ENCODE data around the gene PELI2. TPM values are rescaled to one million over a fixed set of nuclear protein-coding genes. Genes with fewer than 3 reads are reported as not detected.
A peak's percentile ranks its signal among the peaks of the same experiment; 100 is the strongest.

PELI2 gene
- total RNA-seq, 1 donor from 2014 or later, result 27.2 TPM

DNA sequence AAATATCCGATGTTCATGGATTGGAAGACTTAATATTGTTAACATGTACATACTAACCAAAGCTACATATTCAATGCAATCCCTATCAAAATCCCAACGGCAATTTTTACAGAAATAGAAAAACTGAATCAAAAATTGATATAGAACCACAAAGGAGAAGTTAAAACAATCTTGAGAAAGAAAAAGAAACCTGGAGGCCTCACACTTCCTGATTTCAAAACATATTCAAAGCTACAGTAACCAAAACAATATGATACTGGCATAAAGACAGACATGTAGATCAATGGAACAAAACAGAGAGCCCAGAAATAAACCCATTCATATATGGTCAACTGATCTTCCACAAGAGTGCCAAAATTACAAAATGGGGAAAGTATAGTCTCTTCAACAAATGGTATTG, 5.4 kb upstream of the PELI2 start:
- no peaks in the 10 kb centered on the region for H3K9me3 ChIP-seq (ENCODE audit: low read depth)
- no peaks in the 10 kb centered on the region for H3K36me3 ChIP-seq
- no peak overlapping the region for H2AFZ ChIP-seq (replicated peaks)
- H3K27ac ChIP-seq, result no peak overlapping the region
- peaks cover 2% of the 10 kb centered on the region for H3K27me3 Mint-ChIP-seq (ENCODE audit: insufficient read depth, low read depth)
- no peak overlapping the region for H3K9ac ChIP-seq
- no peaks in the 10 kb centered on the region for H3K27me3 ChIP-seq
- TF ChIP-seq EZH2phosphoT487 (IDR thresholded peaks at IDR 0.05) (no peak), EZH2 (IDR thresholded peaks at IDR 0.05) (no peak)
- TF ChIP-seq, protein P1, sequence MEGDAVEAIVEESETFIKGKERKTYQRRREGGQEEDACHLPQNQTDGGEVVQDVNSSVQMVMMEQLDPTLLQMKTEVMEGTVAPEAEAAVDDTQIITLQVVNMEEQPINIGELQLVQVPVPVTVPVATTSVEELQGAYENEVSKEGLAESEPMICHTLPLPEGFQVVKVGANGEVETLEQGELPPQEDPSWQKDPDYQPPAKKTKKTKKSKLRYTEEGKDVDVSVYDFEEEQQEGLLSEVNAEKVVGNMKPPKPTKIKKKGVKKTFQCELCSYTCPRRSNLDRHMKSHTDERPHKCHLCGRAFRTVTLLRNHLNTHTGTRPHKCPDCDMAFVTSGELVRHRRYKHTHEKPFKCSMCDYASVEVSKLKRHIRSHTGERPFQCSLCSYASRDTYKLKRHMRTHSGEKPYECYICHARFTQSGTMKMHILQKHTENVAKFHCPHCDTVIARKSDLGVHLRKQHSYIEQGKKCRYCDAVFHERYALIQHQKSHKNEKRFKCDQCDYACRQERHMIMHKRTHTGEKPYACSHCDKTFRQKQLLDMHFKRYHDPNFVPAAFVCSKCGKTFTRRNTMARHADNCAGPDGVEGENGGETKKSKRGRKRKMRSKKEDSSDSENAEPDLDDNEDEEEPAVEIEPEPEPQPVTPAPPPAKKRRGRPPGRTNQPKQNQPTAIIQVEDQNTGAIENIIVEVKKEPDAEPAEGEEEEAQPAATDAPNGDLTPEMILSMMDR (IDR thresholded peaks at IDR 0.05), result no peak
- H3K4me1 ChIP-seq, result peaks cover 9% of the 10 kb centered on the region
- H3K79me2 ChIP-seq (ENCODE audit: low read depth), result no peaks in the 10 kb centered on the region
- H4K20me1 ChIP-seq (ENCODE audit: low read depth), result no peaks in the 10 kb centered on the region
- peaks cover 4% of the 10 kb centered on the region for H3K36me3 Mint-ChIP-seq
- H3K27ac Mint-ChIP-seq, result no peak overlapping the region
- no peak overlapping the region for H3K4me3 ChIP-seq
- DNase-seq (ENCODE audit: low spot score), result no peak
- peaks cover 9% of the 10 kb centered on the region for H3K9me3 Mint-ChIP-seq
- no peak overlapping the region for H3K4me2 ChIP-seq
- H3F3A ChIP-seq (ENCODE audit: low read depth), result peaks cover 19% of the 10 kb centered on the region
- no peak overlapping the region for H3K4me3 Mint-ChIP-seq
- H3K4me1 Mint-ChIP-seq, result peaks cover 9% of the 10 kb centered on the region

DNA sequence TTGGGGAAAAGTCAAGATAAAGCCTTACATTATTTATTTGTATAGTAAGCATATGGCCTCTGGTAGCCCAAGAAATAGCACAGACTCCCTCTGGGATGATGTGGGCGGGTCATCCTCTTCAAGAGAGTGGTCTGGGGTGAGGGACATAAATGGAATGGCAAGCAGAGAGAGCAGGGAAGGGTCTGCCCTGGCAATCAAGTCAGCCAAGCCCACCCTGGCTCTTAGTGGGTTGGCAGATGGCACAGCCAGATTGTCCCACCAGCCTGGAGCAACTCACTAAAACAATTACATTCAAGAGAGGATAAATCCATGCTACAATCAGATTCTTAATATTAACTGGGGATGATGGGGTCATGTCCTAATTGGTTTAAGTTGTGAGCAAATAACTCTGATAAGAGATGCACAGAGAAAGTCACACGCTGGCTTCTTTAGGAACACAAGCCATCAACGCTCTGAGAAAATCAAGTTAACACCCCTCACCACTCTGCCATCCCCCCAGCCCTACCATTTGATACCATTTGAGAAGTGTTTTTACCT, 2.8 kb upstream of the PELI2 start:
- H2AFZ ChIP-seq (replicated peaks), result no peak overlapping the region

DNA sequence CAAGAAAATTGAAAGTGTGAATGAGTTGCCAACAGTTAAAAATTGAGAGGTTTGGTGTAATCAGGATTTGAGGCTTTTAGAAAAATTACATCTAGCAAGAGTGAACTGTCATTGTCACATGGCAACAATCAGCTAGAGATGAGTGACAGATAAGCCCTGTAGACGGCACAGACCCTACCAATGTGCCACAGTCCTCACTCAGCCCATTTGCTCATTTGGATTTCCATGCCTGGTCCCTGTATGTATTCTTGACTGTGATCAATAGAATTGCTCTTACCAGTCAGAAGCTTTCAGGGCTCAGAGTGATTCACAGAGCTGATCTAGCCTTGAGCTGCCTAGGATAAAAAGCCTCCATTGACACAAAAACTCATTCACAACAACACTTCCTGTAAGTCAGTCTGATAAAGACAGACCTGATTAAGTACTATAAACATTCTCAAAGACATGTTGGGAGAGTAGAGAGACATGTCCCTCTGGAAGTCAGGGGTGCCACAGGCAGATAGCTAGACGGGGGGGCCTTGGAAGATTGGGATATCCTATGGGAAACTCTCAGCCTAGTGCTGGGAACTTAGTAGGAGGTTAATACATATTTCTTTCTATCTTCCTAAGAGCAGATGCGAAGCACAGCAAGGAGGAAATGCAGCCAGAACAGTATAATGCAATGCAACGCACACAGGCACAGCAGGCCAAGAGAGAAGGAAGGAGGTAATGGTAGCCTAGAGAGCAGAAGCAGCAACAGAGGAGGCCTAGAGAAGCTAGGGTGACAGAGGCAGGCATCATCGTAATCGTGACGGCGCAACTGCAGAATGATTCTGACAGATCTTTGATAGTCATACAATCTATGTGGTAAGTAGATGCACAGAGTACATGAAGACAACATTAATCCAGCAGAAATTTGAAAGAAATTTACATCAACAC, 2.0 kb upstream of the PELI2 start:
- Histone ChIP-seq H4K20me1 (ENCODE audit: low read depth) (peaks cover 16% of the 10 kb centered on the region), H3K27ac (no peak overlapping the region), H2AFZ (replicated peaks) (no peak overlapping the region), H3K79me2 (ENCODE audit: low read depth) (peaks cover 24% of the 10 kb centered on the region), H3K36me3 (no peaks in the 10 kb centered on the region), H3F3A (ENCODE audit: low read depth) (peaks cover 20% of the 10 kb centered on the region), H3K9me3 (ENCODE audit: low read depth) (no peaks in the 10 kb centered on the region), H3K4me2 (no peak overlapping the region), H3K27me3 (peaks cover 11% of the 10 kb centered on the region), H3K4me3 (no peak overlapping the region), H3K9ac (no peak overlapping the region), H3K4me1 (peaks cover 22% of the 10 kb centered on the region)
- peaks cover 1% of the 10 kb centered on the region for H3K36me3 Mint-ChIP-seq
- H3K4me1 Mint-ChIP-seq, result peaks cover 25% of the 10 kb centered on the region
- peak overlapping the region; percentile 4 for H3K4me3 Mint-ChIP-seq
- peaks cover 3% of the 10 kb centered on the region for H3K9me3 Mint-ChIP-seq
- peaks cover 4% of the 10 kb centered on the region for H3K27me3 Mint-ChIP-seq (ENCODE audit: insufficient read depth, low read depth)
- DNase-seq (ENCODE audit: low spot score), result no peak
- TF ChIP-seq, protein P1 (IDR thresholded peaks at IDR 0.05), result no peak
- TF ChIP-seq EZH2 (IDR thresholded peaks at IDR 0.05), result no peak
- TF ChIP-seq EZH2phosphoT487 (IDR thresholded peaks at IDR 0.05), result no peak
- H3K27ac Mint-ChIP-seq, result no peak overlapping the region

More for the DNA sequence above, 2.8 kb upstream of the PELI2 start:
- Histone ChIP-seq H3K4me1 (peaks cover 18% of the 10 kb centered on the region), H3K9ac (no peak overlapping the region), H4K20me1 (ENCODE audit: low read depth) (peaks cover 8% of the 10 kb centered on the region), H3F3A (ENCODE audit: low read depth) (peaks cover 20% of the 10 kb centered on the region), H3K36me3 (no peaks in the 10 kb centered on the region), H3K27ac (no peak overlapping the region), H3K9me3 (ENCODE audit: low read depth) (no peaks in the 10 kb centered on the region), H3K79me2 (ENCODE audit: low read depth) (peaks cover 15% of the 10 kb centered on the region), H3K4me3 (no peak overlapping the region), H3K27me3 (peaks cover 3% of the 10 kb centered on the region), H3K4me2 (no peak overlapping the region)
- Mint-ChIP-seq H3K9me3 (peaks cover 9% of the 10 kb centered on the region), H3K27ac (no peak overlapping the region), H3K4me1 (peaks cover 19% of the 10 kb centered on the region), H3K36me3 (peaks cover 4% of the 10 kb centered on the region), H3K4me3 (no peak overlapping the region), H3K27me3 (ENCODE audit: insufficient read depth, low read depth) (peaks cover 2% of the 10 kb centered on the region)
- DNase-seq (ENCODE audit: low spot score), result no peak
- no peak for TF ChIP-seq EZH2phosphoT487 (IDR thresholded peaks at IDR 0.05)
- TF ChIP-seq EZH2 (IDR thresholded peaks at IDR 0.05), result no peak

Measured in neural progenitor cell (in vitro differentiated cells).